NCI-H510A treated with DMSO at 0.1 percent for 48 hours (cell line): Measurements from ENCODE around the gene AUTS2.

Experiments used
- DNase-seq: peaks from one replicate; lab custom pipeline; 2025; lab: John Stamatoyannopoulos, UW

The AUTS2 gene

GRCh38 chr7:70387217-70387616 is 788.9 kb downstream of the AUTS2 start:
- no peak for DNase-seq

DNA sequence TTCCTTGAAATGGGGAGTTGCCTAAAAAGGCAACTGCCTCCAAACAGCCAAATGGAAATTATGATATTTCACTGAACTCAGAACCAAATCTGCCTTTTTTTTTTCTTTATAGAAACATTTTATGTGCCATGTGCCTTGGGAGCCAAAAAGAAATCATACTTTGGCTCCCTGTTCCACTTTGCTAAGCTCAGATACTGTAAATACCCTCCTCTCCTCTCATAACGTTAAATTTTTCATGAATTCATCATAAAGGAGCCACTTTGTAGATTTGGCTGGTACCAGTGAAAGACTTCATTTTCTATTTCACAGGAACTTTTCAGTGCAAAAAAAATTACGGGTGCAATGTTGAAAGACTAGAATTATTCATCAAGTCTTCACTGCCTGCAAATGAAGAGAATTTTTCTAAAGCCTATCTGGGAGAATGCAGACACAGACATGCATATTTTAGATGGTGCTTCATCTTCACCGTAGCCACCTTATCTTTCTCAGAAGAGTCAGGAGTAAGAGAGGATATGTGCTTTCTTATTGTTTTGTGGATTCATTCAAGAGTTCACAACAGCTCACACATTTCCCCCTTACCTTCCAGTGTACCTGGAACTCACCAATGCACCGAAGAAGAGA is 791.4 kb downstream of the AUTS2 start:
- DNase-seq: no peak

DNA sequence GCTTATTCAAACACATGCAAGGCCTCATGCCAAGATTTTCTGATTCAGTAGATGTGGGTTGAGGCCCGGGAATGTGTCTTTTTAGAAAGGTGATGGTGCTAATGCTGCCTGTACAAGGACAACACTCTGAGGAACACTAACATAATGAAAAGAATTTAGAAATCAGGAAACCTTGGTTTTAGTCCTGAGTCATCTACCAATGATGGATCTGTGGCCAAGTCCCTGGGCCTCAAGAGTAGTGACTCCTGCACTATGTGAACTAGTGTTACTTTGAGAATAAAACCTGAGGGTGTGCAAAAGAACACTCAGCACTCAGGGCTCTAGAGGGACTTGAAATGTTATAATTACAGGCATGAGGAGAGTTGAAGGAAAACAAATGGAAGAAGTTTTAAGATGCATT is 792.0 kb downstream of the AUTS2 start:
- DNase-seq: no peak

DNA sequence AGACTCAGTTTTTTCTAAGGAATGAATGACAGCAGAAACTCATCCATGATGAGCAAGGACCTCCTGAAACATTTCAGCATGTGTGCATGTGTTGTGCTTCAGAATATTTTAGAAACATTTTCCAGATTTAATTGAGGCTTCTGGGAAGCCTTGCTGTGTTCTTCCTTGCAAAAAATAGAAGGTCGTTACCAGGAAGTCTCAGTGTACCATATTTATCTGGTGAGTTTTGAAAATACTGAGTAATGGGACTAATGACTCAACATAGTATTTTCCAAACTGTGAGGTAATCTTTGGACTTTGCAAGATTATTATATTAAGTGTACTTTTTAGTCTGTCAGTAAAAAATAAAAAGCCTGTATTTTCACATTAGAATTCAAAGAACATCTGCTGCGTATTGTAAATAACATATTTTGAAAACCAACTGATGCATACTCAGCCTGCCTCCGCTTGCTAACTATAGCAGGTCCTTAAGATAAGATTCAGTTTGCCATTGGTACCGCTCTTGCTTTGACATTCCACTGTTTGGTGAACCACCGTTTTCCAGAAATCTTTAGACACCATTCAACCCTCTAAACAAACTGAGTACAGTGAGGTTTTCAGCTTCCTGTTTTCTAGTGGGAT is 794.1 kb downstream of the AUTS2 start:
- DNase-seq: no peak

DNA sequence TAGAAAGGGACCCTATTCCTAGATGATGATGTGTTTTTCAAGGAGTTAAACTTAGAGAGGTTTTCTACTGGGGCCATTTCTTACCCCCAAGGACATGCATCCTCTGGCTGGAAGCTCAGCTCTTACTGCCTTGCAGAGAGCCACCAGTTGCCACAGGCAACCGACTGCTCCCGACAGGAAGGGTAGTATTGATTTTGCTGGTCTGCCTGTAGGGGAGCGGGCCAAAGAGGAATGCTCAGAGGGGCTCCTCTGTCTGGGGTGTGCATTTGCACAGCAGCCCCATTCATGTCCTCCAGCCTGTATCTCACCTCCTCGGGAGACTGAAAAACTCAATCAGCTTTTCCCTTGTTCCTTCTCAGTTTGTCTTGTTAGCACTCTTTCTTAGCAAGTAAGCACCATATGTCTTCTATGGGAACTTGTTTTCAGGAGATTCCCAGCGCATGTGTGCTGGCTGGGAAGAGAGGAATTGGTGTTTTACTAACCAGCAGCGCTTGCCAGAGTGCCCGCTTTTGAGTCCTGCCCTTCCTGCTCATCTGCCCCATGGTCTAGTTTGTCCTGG is 794.7 kb downstream of the AUTS2 start:
- DNase-seq: no peak

DNA sequence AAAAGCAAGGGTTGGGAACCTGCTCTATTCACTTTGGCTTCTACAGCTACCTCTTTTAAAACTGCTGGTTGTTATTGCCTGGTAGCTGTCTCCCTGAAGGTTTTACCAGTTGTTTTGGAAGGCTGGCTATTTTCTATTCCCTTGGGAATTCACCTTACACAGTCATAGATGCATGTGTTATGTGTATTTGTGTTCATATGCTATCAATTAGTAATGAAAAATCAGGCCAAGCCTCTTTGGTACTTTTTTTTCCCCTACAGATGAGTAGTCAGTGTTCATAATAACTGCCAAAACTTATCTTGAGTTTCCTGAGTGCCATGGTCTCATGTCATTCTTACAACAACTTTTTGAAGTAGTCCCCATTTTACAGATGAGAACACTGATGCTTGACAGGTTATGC is 795.7 kb downstream of the AUTS2 start:
- DNase-seq: no peak

DNA sequence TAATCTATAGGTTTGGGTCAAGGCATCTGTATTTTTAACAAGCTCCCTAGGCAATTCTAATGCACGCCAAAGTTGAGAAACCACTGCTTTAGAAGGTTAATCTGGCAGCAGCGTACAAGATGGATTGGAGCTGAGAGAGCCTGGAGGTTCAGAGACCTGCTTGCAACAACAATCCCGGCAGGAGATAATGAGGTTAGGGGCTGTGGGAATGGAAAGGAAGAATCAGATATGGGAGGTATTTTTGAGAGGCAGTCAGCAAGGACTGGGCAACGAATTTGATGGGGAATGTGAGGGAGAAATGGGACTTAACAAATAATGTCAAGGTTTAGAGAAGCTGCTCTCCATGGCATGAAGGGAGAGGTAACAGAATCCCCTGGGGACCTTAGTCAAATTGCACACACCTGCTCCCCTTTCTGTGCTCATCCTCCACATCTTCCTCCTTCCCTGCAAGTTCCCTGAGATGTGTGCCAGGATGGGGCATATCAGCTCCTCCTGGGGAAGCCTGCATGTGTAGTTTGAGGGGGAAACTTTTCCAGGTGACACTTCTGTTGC is 802.6 kb downstream of the AUTS2 start:
- no peak for DNase-seq

DNA sequence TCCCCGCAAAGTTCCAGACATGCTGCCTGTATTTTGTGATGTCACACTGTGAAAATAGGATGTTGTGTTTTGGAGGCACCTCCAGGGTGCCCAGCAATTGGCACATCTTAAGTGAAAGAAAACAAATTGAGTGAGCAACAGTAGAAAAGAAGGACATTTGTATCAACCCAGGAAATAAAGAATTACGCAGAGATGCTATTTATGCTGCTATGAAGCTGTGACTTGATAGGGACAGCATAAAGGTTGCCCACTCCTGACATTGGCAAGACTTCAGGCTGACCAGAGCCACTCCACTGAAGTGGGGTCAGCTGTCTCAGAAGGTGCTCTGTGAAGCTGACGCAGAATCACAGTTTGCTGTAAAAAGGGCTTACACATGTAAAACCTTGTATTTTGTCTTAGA is 803.8 kb downstream of the AUTS2 start:
- no peak for DNase-seq

DNA sequence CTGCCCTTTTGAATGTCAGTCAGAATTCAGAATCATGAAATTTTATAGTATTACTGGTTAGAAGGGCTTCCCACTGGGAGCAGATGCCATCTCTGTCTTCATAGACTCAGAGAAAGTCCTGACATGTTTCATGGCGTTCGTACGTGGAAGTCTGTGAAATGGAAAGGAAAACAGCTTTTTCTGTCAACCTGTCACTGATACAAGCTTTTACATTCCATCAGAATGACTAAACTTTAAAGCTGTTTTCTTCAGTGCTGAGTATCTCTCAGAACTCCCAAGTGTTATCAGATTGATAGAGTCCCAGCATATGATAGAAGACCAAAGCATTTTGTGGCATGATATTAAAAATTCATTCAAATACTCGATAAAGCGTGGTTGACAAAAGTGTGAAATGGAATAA is 807.0 kb downstream of the AUTS2 start:
- DNase-seq: no peak

- DNase-seq: no peak
Measured at GRCh38 chr7:70406186-70406949, 808.1 kb downstream of the AUTS2 start.

- no peak for DNase-seq
Measured at GRCh38 chr7:70406950-70407209, 808.6 kb downstream of the AUTS2 start.

DNA sequence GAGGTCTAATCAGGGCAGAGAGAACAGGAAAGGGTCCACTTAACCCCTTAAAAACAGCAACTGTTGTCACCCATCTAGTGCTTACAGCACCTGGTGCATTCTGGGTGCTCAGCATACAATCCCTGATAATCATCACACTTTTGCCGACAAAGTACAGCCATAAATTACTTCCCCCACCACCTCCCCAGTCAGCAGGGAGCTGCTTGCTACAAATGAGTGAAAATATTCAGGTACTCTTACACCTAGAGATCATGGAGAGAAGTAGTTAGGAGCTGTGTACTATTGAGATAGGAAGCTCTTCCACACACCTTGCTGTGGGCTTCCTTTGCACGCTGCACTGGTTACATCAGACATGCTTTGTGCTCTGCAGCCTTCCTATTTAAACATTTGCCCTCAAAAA is 810.2 kb downstream of the AUTS2 start:
- no peak for DNase-seq

- no peak for DNase-seq
Measured at GRCh38 chr7:70408891-70409290, 810.6 kb downstream of the AUTS2 start.

- no peak for DNase-seq
Measured at GRCh38 chr7:70410134-70410750, 812.0 kb downstream of the AUTS2 start.

DNA sequence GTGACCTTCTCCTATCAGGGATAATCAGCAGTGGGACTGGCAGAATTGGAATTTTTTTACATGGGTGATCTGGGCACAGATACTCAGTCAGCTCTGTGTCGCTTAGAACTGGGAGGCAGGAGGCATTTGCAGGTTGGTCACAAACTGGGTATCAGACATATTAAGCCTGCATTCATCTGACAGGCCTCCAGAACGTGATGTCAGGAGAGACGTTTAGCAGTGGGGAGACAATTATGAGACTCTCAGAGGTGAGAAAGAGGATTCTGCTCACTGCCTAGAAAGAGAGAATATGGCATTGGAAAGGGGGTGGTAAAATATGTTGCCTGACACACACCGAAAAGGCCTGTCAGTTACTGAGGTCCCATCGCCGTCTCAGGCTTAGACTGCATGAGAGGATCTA is 816.1 kb downstream of the AUTS2 start:
- no peak for DNase-seq

DNA sequence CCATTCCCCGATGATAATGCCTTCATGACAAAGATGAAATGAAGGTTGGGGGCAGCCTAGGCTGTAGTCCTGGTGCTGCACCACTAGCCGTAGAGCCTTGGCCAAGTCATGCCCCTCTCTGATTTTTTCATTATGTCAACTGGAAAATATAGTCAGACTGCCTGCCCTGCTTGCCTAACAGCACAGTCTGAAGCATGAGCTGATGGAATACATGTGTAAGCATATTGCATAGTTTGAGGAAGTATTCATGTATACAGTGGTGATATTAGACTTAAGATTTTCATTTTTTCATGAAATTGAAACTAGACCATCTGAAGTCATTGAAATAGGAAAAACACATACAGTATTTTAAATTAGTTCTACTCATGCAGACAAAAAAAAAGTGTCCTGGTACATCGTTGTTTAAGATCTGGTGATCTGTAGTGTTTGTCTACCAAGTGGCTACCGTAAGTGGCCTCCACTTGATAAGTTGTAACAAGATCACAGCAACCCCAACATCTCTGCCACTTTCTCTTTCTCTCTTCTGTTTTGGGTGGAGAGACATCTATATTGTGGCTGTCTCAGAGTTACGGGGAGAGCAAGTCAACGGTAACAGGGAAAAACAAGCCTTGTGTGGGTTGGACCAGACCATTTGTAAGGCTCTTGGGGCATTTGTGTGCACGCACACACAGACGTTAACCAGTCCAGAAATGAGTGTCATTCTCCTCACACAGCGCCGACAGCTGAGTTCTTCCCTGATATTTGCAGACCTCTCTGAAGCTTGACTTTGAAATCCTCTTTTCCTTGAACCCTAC is 817.1 kb downstream of the AUTS2 start:
- DNase-seq: no peak

DNA sequence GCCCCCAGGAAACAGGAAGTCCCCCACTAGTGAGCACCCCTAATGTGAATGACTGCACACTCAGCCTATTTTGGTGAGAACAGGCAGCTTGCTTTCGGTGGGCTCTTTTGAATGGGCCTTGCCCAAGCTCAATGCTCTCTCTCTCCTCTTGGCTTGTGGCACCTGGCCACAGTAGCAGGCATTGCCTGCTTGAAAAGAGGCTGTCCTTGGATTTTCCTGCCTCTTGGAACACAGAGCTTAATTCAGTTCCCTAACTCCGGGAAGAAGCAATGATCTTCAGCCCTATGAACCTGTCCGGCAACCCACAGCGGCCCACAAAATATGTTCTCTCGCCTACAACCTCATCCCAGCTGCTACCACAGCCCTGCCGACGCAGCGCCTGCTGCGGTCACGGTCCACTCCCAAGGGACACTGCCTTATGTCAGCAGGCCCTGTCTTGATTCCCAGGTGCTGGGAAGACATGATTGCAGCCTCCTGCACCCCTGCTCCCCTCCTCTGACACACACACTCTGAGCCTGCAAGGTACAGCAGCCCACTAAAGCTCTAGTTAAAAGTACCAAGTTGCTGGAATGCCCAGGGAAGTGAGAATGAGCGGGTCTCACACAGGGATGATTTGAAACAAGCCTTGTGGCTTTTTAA is 818.2 kb downstream of the AUTS2 start:
- DNase-seq: no peak

DNA sequence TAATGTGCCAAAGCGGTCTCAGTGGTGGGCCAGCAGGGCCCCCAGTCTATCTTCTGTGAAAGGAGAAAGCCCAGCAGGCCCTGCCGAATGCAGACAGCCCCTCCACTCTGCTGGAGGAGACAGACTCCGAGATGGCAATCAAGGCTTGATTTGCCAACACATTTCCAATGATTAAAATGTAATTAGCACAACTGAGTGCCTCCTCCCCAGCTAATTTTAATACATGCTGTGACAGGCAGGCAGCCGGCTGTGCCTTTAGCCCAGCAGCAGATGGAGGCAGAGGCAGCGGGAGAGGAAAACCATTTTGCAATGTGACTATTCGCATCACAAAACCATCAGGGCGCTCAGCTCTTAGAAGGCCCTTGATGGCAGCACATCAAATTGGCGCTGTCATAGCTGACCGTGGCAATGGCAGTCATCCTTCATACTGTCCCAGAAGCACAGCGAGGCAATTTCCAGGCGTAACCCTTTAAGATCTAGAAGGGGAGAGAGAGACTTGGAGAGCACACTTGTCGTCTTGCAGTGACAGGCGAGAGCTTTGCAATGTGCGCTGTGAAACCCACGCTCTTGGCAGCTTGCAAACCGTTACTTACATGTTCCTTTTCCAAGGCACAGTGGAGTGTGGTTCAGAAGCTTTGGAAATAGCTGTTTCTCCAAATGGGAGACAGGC is 818.8 kb downstream of the AUTS2 start:
- no peak for DNase-seq

GRCh38 chr7:70419526-70420380 is 821.5 kb downstream of the AUTS2 start:
- DNase-seq: no peak

DNA sequence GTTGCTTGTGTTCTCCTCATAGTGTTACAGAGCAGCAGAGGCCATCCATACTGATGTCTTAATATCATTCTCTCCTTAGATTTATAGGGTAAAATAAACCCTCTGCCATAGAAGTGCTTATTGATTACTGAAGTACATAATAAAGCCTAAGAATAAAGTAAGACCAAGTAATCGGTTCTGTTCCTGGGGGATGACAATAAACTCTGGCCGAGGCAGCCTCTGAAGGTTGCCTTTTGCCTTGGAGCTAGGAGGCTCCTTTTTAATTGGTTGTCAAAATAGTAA is 822.0 kb downstream of the AUTS2 start:
- DNase-seq: no peak
